Effector memory CD8-positive, alpha-beta T cell (primary cell): ENCODE data around the gene SHANK2.
"Not testable (repeated sequence)": the region's sequence is repeated elsewhere in the genome, so short reads cannot be mapped to it uniquely, and the experiment has no call there.

Experiments
- ATAC-seq: fragments of 150-1000 bp; cut with Tn5 transposase; replicated peaks from 2 replicates; pipeline ENCODE4 v1.10.0; 2021; ENCODE audit warnings: mild to moderate bottlenecking, moderate library complexity
- DNase-seq, 3 experiments: peaks; one replicate each; pipeline ENCODE4 v3.0.0; 2021
- H3K27ac Mint-ChIP-seq, 2 donors: one replicate each; pipeline ENCODE4 v1.8.0; 2022; ENCODE audit warnings: mild to moderate bottlenecking in 2 of 2, mixed read lengths in 2 of 2, moderate library complexity in 2 of 2
- H3K27me3 Mint-ChIP-seq, 2 donors: one replicate each; pipeline ENCODE4 v1.8.0; 2022; ENCODE audit warnings: mixed read lengths in 2 of 2
- H3K36me3 Mint-ChIP-seq: one replicate; pipeline ENCODE4 v1.8.0; 2022; ENCODE audit warnings: mild to moderate bottlenecking, moderate library complexity, mixed read lengths; ENCODE audit not compliant: insufficient read depth
- H3K4me1 Mint-ChIP-seq, 2 donors: one replicate each; pipeline ENCODE4 v1.8.0; 2022; ENCODE audit warnings: low read depth in 2 of 2, mixed read lengths in 2 of 2
- H3K4me3 Mint-ChIP-seq, 2 donors: one replicate each; pipeline ENCODE4 v1.8.0; 2022; ENCODE audit warnings: mild to moderate bottlenecking in 2 of 2, mixed read lengths in 2 of 2, moderate library complexity in 2 of 2
- H3K9me3 Mint-ChIP-seq, 2 donors: one replicate each; pipeline ENCODE4 v1.8.0; 2022; ENCODE audit warnings: mixed read lengths in 2 of 2

Gene SHANK2

GRCh38 chr11:71233896-71234852 is 18.2 kb downstream of the SHANK2 start:
- ATAC-seq, H3K27ac Mint-ChIP-seq, H3K9me3 Mint-ChIP-seq, H3K4me1 Mint-ChIP-seq, H3K36me3 Mint-ChIP-seq, H3K4me3 Mint-ChIP-seq, DNase-seq: not testable (repeated sequence)
- peaks cover 17 to 52% of the 10 kb centered on the region in 2 donors for H3K27me3 Mint-ChIP-seq

- Mint-ChIP-seq H3K27me3 (peaks cover 20 to 48% of the 10 kb centered on the region in 2 donors), H3K9me3 (peaks cover 5 to 8% of the 10 kb centered on the region in 2 donors), H3K27ac (no peak overlapping the region), H3K36me3 (no peaks in the 10 kb centered on the region), H3K4me3 (no peak overlapping the region), H3K4me1 (no peaks in the 10 kb centered on the region)
- no peak for DNase-seq
- ATAC-seq: no peak
Measured at GRCh38 chr11:71232364-71232763, 20.0 kb downstream of the SHANK2 start.

DNA sequence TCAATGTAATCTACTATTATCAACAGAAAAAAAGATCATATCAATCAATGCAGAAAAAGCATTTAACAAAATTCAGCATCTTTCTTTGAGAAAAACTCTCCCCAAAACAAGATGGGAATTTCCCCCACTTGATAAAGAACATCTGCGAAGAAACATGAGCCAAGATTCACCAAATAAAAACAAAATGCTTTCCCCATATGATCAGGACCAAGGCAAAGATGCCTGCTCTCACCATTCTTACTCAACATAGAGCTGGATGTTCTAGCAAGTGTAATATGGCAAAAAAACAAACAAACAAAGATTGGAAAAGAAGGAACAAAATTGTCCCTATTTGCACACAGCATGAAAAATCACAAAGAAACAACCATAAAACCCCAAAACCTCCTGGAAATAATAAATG is 23.4 kb downstream of the SHANK2 start:
- H3K9me3 Mint-ChIP-seq: peaks cover 10 to 20% of the 10 kb centered on the region in 2 donors
- peaks cover 16 to 24% of the 10 kb centered on the region in 2 donors for H3K27me3 Mint-ChIP-seq
- no peak overlapping the region for H3K27ac Mint-ChIP-seq
- DNase-seq (no peak), ATAC-seq (no peak)
- no peaks in the 10 kb centered on the region for H3K4me1 Mint-ChIP-seq
- no peaks in the 10 kb centered on the region for H3K36me3 Mint-ChIP-seq
- no peak overlapping the region for H3K4me3 Mint-ChIP-seq

DNA sequence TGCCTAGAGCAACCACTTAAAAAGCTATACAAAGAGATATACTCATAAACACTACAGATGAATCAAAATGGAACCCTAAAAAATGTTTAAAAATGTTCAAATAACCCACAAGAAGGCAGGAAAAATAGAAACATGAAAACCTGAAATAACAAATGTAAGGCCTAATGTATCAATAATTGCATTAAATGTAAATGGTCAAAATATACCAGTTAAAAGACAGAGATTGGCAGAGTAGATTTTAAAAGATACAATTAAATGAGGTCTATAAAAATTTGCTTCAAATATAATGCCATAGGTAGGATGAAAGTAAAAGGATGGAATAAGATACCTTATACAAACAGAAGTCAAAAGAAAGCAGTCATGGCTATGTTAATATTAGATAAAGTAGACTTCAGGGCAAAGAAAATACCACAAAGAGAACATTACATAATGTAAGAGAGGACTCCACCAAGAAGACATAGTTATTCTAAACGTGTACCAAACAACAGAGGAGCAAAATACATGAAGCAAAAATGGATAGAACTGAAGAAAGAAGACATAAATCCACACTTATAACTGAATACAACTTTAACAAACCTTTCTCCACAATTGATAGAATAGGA is 25.2 kb downstream of the SHANK2 start:
- Mint-ChIP-seq H3K27ac (no peak overlapping the region), H3K9me3 (peaks cover 10 to 20% of the 10 kb centered on the region in 2 donors), H3K36me3 (no peaks in the 10 kb centered on the region), H3K27me3 (peaks cover 16 to 27% of the 10 kb centered on the region in 2 donors), H3K4me1 (no peaks in the 10 kb centered on the region), H3K4me3 (no peak overlapping the region)
- DNase-seq: no peak
- ATAC-seq: no peak

DNA sequence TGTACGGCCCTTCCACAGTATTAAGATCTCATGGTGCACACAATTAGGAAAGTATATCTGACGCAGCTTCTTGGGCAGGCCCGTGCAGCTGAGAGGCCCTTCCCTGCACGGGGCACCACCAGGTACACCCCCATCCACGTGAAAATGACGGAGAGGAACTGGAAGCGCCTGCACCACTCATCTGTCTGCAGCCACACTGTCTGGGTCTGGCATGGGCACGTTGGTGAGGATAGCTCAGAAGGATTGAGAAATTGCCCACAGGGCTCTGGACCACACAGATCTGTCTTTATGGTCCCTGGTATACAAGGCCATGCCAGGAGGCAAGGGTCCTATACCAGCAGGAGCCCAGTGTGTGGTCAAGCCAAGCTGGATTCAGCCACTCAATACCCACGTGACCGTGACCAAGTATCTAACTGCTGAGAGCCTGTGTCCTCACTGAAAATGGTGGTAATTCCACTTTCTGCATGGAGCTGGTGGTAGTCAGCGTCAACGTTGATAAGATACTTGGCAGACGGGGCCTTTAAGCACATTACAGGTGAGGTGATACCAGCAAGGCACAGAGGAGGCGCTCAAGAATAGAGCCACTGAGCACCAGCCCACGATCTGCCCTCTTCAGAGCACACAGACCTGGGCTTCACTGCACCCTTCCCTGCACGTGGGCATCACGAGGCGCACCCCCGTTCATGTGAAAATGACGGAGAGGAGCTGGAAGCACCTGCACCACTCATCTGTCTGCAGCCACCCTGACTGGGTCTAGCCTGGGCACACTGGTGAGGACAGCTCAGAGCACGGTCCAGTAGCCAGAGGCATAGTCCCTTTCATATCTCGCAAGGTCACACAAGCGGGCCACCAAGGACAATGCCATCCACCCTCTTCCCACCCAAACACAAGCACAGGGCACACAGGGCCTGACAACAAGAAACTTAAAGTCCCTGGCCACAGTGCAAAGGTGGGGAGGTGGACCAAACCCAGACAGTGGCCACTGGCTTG is 28.4 kb downstream of the SHANK2 start:
- DNase-seq (no peak), ATAC-seq (no peak)
- no peaks in the 10 kb centered on the region for H3K4me1 Mint-ChIP-seq
- no peak overlapping the region for H3K27ac Mint-ChIP-seq
- H3K27me3 Mint-ChIP-seq: peaks cover 16 to 38% of the 10 kb centered on the region in 2 donors
- peaks cover 9 to 20% of the 10 kb centered on the region in 2 donors for H3K9me3 Mint-ChIP-seq
- H3K36me3 Mint-ChIP-seq: peaks cover 3% of the 10 kb centered on the region
- H3K4me3 Mint-ChIP-seq: no peak overlapping the region

- DNase-seq (no peak), ATAC-seq (no peak)
- Mint-ChIP-seq H3K4me1 (no peaks in the 10 kb centered on the region), H3K36me3 (peaks cover 3% of the 10 kb centered on the region), H3K9me3 (peaks cover 8 to 19% of the 10 kb centered on the region in 2 donors), H3K4me3 (no peak overlapping the region), H3K27ac (no peak overlapping the region), H3K27me3 (peaks cover 18 to 40% of the 10 kb centered on the region in 2 donors)
Measured at GRCh38 chr11:71223081-71223405, 29.3 kb downstream of the SHANK2 start.

- DNase-seq: no peak
- peaks cover 5 to 13% of the 10 kb centered on the region in 2 donors for H3K9me3 Mint-ChIP-seq
- no peaks in the 10 kb centered on the region for H3K4me1 Mint-ChIP-seq
- no peak overlapping the region for H3K4me3 Mint-ChIP-seq
- no peak for ATAC-seq
- H3K36me3 Mint-ChIP-seq: peaks cover 4% of the 10 kb centered on the region
- no peak overlapping the region for H3K27ac Mint-ChIP-seq
- H3K27me3 Mint-ChIP-seq: peaks cover 13 to 35% of the 10 kb centered on the region in 2 donors
Measured at GRCh38 chr11:71222318-71223080, 29.9 kb downstream of the SHANK2 start.

- Mint-ChIP-seq H3K27me3 (peaks cover 11 to 35% of the 10 kb centered on the region in 2 donors), H3K4me3 (no peak overlapping the region), H3K27ac (no peak overlapping the region), H3K9me3 (peaks cover 2 to 7% of the 10 kb centered on the region in 2 donors), H3K4me1 (no peaks in the 10 kb centered on the region), H3K36me3 (peaks cover 6% of the 10 kb centered on the region)
- no peak for DNase-seq
- ATAC-seq: no peak
Measured at GRCh38 chr11:71221821-71222220, 30.6 kb downstream of the SHANK2 start.

DNA sequence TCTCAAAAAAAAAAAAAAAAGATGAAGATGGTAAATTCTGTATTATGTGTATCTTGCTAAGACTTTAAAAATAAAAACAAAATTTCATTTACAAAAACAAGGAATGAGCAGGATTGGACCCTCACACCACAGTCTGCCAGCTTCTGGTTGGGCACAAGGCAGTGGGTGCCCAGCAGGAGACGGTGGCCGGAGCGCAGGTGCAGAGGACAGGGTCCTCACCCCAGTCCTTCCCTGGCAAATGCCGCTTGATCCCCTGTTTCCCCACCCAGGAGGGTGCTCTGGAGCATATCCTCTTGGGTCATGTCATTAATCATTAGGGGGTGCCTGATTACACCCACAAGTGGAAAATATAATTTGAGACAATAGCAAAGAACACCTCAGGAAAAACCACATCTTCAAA is 31.2 kb downstream of the SHANK2 start:
- H3K36me3 Mint-ChIP-seq: peaks cover 6% of the 10 kb centered on the region
- no peak for DNase-seq
- ATAC-seq: no peak
- H3K27me3 Mint-ChIP-seq: peaks cover 15 to 41% of the 10 kb centered on the region in 2 donors
- no peak overlapping the region for H3K27ac Mint-ChIP-seq
- no peak overlapping the region for H3K4me3 Mint-ChIP-seq
- H3K9me3 Mint-ChIP-seq: peaks cover 2 to 5% of the 10 kb centered on the region in 2 donors
- H3K4me1 Mint-ChIP-seq: no peaks in the 10 kb centered on the region

DNA sequence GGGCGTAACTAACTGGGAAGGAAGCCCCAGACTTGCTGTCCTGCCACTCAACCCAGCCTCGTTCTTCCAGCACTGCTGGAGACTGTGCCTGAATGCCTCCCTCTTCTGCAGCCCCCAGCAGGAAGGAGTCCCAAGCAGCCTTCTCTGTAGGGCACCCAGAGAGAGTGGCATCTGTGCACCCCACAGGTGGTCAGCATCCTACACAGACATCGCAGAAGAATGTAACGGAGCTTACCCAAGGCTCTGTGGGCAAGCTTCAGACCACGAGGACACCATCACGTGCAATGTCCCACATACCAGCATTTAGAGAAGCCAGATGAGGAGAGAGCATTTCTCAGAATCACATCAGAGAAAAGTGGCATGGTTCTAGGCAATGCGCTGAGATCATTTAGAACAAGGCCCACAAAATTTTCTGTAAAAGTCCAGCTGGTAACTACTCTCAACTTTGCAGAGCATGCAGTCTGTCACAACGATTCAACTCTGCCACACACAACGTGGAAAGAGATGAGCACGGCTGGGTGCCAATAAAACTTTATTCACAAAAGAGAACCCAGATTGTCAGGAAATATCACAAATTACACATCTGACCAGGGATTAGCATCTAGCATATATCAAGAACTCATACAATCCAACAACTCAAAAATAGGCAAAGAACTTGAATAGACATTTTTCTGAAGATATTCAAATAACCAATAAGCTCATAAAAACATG is 33.4 kb downstream of the SHANK2 start:
- Mint-ChIP-seq H3K4me1 (no peaks in the 10 kb centered on the region), H3K27ac (no peak overlapping the region), H3K4me3 (no peak overlapping the region), H3K9me3 (no peaks in the 10 kb centered on the region), H3K36me3 (peaks cover 6% of the 10 kb centered on the region), H3K27me3 (peaks cover 30 to 62% of the 10 kb centered on the region in 2 donors)
- no peak for DNase-seq
- ATAC-seq: no peak

DNA sequence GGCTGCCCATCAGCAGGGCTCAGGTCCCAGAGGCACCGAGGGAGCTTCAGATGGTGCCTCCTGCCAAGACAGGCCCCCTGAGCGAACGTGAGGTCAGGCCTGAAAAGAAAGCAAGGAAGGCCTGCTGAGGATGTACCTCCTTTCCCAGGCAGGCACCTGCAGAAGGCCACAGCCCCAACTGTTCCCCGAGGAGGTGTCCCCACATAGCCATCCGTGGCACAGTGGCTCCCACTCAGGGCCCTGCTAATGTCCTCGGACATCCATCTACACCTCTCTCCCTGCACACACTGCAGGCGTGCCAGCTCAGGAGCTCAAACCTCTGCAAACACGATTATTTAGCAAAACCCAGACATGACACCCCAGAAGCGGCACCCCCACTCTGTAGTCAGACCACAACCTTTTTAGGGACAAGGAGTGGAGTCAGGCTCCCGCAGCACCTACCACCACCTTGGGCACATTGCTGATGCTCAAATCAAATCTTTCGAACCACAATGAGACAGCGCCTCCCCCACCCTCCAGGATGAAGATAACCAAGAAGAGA is 36.9 kb downstream of the SHANK2 start:
- no peaks in the 10 kb centered on the region for H3K4me1 Mint-ChIP-seq
- no peaks in the 10 kb centered on the region for H3K9me3 Mint-ChIP-seq
- H3K27me3 Mint-ChIP-seq: peaks cover 32 to 62% of the 10 kb centered on the region in 2 donors
- H3K4me3 Mint-ChIP-seq: no peak overlapping the region
- DNase-seq (no peak), ATAC-seq (no peak)
- H3K27ac Mint-ChIP-seq: no peak overlapping the region
- H3K36me3 Mint-ChIP-seq: peaks cover 5% of the 10 kb centered on the region
